Raji (cell line): ENCODE data around the gene TAS2R30.

ENCODE experiments used
- POLR2A ChIP-seq: IDR thresholded peaks from 2 replicates; pipeline ENCODE4 v1.6.1; 2011; ENCODE audit warnings: low read depth, low read length, control low read depth; ENCODE audit not compliant: insufficient read depth

TAS2R30 gene, protein sequence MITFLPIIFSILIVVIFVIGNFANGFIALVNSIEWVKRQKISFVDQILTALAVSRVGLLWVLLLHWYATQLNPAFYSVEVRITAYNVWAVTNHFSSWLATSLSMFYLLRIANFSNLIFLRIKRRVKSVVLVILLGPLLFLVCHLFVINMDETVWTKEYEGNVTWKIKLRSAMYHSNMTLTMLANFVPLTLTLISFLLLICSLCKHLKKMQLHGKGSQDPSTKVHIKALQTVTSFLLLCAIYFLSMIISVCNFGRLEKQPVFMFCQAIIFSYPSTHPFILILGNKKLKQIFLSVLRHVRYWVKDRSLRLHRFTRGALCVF

DNA sequence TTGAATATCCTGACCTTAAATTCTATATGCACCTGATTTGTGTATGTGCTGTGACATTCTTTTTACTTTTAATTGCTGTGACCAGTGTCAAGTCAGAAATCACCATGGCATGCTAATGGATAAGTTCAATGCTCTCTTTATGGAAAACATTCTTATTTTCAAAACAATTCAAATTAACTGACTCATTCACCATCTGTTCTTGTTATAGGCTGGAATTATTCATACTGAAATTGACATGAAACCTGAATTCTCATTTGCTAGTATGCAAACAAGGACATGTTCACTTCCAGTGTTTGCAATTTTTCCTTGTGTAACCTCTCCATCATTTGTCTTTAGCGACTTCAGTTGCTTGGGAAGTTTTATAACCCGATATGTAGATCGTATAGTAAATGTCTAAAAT is at the start of gene TAS2R30:
Gene TAS2R30 (minus strand): TSS at position 340 of the 400 bp plus-strand sequence. CDS start 400 bp downstream, outside the sequence.
- TF ChIP-seq POLR2A: no peak

- no peak for TF ChIP-seq POLR2A
These were observed 48.6 kb upstream of the TAS2R30 start for GRCh38 chr12:11183011-11183410.

- TF ChIP-seq POLR2A: no peak
These were observed 48.1 kb upstream of the TAS2R30 start for GRCh38 chr12:11182529-11182928.

GRCh38 chr12:11178250-11178649 is 43.8 kb upstream of the TAS2R30 start:
- TF ChIP-seq POLR2A: no peak

DNA sequence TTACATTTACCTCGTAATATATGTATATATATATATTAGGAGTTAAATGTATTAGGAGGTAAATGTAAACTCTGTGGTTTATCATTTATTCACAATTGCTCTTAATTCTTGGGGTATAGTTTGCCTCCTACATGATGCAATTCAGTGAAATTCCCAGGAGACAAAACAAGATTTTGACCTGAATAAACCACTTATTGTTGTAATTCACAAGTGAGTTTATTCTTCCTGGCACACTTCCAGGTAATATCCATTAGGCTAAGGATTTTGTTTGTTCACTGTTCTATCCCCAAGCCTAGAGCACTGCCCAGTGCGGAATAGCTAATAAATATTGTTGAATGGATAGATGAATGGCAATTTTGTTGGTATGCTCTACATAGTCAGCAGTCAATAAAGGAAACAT is 39.6 kb upstream of the TAS2R30 start:
- TF ChIP-seq POLR2A: no peak

GRCh38 chr12:11171969-11172675 is 37.7 kb upstream of the TAS2R30 start:
- TF ChIP-seq POLR2A: no peak

- peak; percentile 86 for TF ChIP-seq POLR2A
These were observed 36.9 kb upstream of the TAS2R30 start, which contains the start of gene SMIM10L1 for GRCh38 chr12:11171145-11171968. Gene SMIM10L1, plus strand, starts transcription at chr12:11171194. Its CDS starts 163 bp downstream, at chr12:11171357.

DNA sequence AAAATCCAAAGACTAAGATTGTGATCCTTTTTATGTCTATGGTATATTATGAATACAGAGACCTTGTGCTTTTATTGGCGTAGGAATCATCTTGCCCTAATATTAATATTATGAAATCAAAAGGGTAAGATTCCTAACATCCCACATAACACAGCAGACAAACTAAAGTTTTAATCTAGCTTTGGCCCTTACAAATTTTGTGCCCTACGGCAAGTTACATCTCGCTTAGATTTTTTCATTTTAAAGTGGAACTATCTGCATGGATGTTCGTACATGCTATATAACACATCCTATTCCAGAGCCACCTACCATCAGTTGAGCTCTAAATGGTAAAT is 36.3 kb upstream of the TAS2R30 start:
- TF ChIP-seq POLR2A: no peak

DNA sequence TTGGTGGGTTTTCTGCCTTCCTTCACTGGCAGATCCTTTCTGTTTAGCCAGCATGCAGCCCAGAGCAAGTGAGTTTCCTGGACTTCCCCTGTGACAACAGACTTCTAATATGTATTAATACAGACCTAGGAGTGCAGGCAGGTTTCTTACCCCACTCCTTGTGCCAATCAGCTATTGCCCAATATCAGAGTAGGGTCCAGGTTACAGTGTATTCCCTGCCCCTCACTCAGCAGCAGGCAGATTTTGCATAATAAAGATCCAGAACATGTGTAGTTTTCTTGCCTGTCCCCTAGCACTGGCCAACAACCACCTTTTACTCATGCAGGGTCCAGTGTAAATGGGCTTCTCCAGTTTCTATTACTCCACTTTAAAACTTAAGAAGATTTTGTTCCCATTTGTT is 31.9 kb upstream of the TAS2R30 start:
- TF ChIP-seq POLR2A: no peak

GRCh38 chr12:11164384-11164783 is 29.9 kb upstream of the TAS2R30 start:
- no peak for TF ChIP-seq POLR2A

- TF ChIP-seq POLR2A: no peak
These were observed 28.1 kb upstream of the TAS2R30 start for GRCh38 chr12:11162502-11162901.

GRCh38 chr12:11158885-11159444 is 24.5 kb upstream of the TAS2R30 start:
- no peak for TF ChIP-seq POLR2A

GRCh38 chr12:11154400-11154925 is 20.0 kb upstream of the TAS2R30 start:
- TF ChIP-seq POLR2A: no peak

GRCh38 chr12:11152725-11153124 is 18.3 kb upstream of the TAS2R30 start:
- TF ChIP-seq POLR2A: no peak

DNA sequence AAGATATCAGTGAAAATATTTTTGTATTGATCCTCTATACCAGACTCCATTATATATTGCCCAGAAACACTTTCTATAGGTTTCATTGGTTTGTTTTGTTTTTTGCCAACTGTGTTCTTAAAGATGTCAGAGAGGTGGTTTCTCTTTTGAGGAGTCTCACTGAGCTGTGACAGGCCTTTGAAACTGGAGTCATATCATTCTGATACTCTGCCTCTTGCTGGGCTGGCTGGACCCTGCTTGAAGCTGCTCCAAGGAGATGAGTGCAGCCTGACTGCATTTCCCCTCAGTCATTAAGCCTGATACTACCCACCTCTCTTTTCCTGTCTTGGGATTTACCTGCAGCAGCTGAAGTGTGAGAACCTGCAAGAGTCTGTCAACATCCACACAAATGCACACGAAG is 16.4 kb upstream of the TAS2R30 start:
- TF ChIP-seq POLR2A: no peak
